Measurements from ENCODE around the gene GRIK1. TPM values are rescaled to one million over a fixed set of nuclear protein-coding genes. Genes with fewer than 3 reads are reported as not detected.

Gene GRIK1
- total RNA-seq, 2 donors from 2014 or later = not detected

DNA sequence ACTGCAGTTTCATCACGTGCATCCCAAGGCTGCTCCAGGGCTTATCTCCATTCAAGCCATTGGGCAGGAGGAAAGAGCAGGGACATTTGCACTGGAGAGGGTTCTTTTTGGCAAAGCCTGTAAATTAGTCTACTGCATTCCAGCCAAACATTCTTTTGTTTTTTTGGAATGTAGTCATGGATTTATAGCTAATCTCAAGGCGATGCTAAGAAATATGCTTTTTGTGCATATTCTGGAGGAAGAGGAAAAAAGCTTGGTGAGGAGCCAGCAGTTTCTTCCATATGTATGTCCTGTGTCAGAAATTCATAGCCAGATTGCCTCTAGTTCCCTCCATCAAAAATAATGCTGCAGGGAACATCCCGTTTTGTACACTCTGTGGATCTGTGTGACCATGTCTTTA, 419.6 kb downstream of the GRIK1 start:
- Mint-ChIP-seq H3K27ac (no peak overlapping the region), H3K36me3 (peaks cover 2% of the 10 kb centered on the region), H3K4me3 (no peak overlapping the region), H3K4me1 (ENCODE audit: low read depth in 2 of 2) (no peaks in the 10 kb centered on the region), H3K9me3 (peaks cover 1% of the 10 kb centered on the region), H3K27me3 (no peaks in the 10 kb centered on the region)
- no peak for DNase-seq (ENCODE audit: low spot score)
- no peak for ATAC-seq

DNA sequence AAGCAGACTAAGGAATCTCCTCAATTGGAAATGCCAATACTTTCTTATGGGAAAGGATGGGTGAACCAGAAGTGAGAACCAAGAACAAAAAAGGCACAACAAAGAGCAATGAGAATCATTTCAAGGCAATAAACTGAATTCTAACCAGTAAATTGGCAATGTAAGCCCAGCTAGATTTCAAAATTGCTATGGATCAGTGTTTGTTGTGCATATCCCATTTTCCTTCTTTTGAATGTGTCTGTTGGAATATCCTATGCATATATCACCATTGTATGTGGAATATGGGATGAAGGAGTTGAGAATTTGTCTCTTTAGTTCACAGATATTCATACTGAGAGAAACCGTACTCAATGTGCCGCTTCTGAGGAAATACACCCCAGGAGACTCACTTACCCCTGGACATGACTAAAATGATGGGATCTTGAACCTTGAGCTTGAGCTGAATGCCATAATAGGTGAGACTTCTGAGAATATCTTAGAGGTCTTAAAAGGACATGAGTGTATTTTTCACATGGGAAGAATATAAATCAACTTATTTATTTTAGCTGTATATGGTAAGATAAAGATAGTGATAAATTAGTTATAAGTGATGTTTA, 425.0 kb downstream of the GRIK1 start:
- DNase-seq (ENCODE audit: low spot score) = no peak
- no peak overlapping the region for H3K27ac Mint-ChIP-seq
- no peak for ATAC-seq
- peaks cover 11% of the 10 kb centered on the region for H3K36me3 Mint-ChIP-seq
- peaks cover 9% of the 10 kb centered on the region for H3K9me3 Mint-ChIP-seq
- H3K4me1 Mint-ChIP-seq (ENCODE audit: low read depth in 2 of 2) = no peaks in the 10 kb centered on the region
- H3K27me3 Mint-ChIP-seq = no peaks in the 10 kb centered on the region
- no peak overlapping the region for H3K4me3 Mint-ChIP-seq

DNA sequence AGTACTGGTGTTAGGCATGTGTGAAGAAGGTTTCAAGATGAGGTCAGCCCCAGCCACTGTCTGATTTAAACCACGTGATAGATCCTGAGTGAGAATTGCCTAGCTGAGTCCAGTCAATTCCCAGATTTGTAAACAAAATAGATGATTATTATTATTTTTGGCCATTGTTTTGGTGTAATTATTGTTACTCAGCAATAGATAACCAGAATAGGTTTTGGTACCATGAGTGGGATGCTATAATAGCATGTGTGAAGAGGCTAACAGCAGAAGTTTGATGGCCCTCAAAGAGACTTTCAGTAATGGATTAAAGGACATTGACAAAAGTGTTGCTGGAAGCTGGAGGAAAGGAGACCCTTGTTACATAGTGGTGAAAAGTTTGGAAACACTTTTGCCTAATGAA, 426.3 kb downstream of the GRIK1 start:
- Mint-ChIP-seq H3K27ac (no peak overlapping the region), H3K27me3 (no peaks in the 10 kb centered on the region), H3K36me3 (peaks cover 11% of the 10 kb centered on the region), H3K4me1 (ENCODE audit: low read depth in 2 of 2) (no peaks in the 10 kb centered on the region), H3K4me3 (no peak overlapping the region), H3K9me3 (peaks cover 9% of the 10 kb centered on the region)
- DNase-seq (ENCODE audit: low spot score) (no peak), ATAC-seq (no peak)

DNA sequence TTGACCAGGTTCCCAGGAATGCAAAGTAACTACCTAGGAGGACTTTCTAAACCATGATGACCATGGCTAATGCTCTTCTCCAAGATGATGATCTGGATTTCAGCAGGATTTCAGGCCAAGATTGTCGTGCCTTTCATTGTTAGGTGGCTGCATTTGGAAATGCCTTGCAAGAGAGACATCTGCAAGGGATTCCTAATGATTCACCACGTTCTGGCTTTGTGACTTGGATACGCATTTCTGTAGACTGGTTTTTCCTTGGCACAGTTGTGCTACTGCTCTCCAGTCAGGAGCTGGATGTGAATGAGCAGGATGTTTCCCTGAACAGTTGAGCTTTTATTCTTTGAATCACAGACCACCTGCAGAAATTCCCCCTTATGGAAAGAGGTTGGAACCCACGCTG, 428.7 kb downstream of the GRIK1 start:
- H3K9me3 Mint-ChIP-seq = peaks cover 9% of the 10 kb centered on the region
- peaks cover 11% of the 10 kb centered on the region for H3K36me3 Mint-ChIP-seq
- H3K27ac Mint-ChIP-seq = no peak overlapping the region
- ATAC-seq = no peak
- no peaks in the 10 kb centered on the region for H3K27me3 Mint-ChIP-seq
- no peaks in the 10 kb centered on the region for H3K4me1 Mint-ChIP-seq (ENCODE audit: low read depth in 2 of 2)
- H3K4me3 Mint-ChIP-seq = no peak overlapping the region
- no peak for DNase-seq (ENCODE audit: low spot score)

DNA sequence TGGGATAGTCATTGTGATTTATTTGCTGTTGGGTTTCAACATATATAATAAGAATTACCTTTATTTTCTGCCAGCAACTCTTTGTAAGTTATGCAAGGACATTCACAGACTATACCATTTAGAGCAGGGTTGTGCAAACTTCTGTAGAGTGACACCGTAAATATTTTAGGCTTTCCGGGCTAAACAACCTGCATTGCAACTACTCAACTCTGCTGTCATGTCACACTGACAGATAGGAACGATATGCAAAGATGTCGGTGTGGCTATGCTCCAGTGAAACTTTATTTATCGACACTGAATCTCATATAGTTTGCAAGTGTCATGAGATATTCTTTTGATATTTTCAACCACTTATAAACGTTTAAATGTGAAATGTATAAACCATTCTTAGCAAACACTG, 430.7 kb downstream of the GRIK1 start:
- no peak for DNase-seq (ENCODE audit: low spot score)
- no peak for ATAC-seq
- H3K4me3 Mint-ChIP-seq = no peak overlapping the region
- H3K4me1 Mint-ChIP-seq (ENCODE audit: low read depth in 2 of 2) = no peaks in the 10 kb centered on the region
- H3K36me3 Mint-ChIP-seq = peaks cover 12% of the 10 kb centered on the region
- H3K27me3 Mint-ChIP-seq = no peaks in the 10 kb centered on the region
- H3K27ac Mint-ChIP-seq = no peak overlapping the region
- H3K9me3 Mint-ChIP-seq = peaks cover 9% of the 10 kb centered on the region

DNA sequence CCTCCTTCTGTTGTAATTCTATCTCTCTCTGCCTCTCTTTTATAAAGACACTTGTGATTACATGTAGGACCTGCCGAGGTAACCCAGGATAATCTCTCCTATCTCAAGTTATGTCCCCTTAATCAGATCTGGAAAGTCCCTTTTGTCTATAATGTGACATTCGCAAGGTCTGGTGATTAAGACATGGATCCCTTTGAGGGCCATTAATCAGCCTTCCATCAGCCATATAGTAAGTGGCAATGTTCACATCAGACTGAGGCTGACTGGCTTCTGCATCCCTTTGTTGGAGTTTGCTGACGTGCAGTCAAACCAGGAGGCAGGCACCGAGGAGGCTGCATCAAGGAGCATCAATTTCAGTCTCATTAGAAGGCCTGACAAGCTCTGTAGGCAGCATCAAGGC, 431.5 kb downstream of the GRIK1 start:
- no peak overlapping the region for H3K27ac Mint-ChIP-seq
- ATAC-seq (no peak), DNase-seq (ENCODE audit: low spot score) (no peak)
- H3K27me3 Mint-ChIP-seq = no peaks in the 10 kb centered on the region
- no peaks in the 10 kb centered on the region for H3K4me1 Mint-ChIP-seq (ENCODE audit: low read depth in 2 of 2)
- peaks cover 3% of the 10 kb centered on the region for H3K9me3 Mint-ChIP-seq
- peaks cover 8% of the 10 kb centered on the region for H3K36me3 Mint-ChIP-seq
- no peak overlapping the region for H3K4me3 Mint-ChIP-seq

DNA sequence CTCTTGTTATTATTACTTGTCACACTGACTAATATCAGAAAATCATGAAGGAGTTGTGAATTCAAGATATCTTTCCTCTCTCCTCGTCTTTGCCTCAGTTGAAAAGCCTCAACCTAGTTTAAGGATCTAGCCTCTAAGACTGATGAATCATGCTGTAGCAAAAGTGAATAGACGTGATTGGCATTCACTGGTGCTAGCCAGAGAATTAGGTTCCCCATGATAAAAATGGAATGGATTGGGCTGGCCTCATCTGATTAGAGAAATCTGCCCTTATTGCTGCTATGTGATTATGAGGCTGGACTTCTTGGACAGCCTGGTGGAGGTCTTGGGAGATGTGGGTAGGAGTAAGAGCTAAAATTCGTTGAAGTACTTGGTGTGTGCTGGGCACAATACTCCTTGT, 432.8 kb downstream of the GRIK1 start:
- no peak overlapping the region for H3K4me3 Mint-ChIP-seq
- H3K36me3 Mint-ChIP-seq = peaks cover 8% of the 10 kb centered on the region
- peak in 1 of 2 donors; percentile 20 for ATAC-seq
- no peaks in the 10 kb centered on the region for H3K27me3 Mint-ChIP-seq
- H3K9me3 Mint-ChIP-seq = no peaks in the 10 kb centered on the region
- H3K4me1 Mint-ChIP-seq (ENCODE audit: low read depth in 2 of 2) = no peaks in the 10 kb centered on the region
- DNase-seq (ENCODE audit: low spot score) = no peak
- H3K27ac Mint-ChIP-seq = no peak overlapping the region

DNA sequence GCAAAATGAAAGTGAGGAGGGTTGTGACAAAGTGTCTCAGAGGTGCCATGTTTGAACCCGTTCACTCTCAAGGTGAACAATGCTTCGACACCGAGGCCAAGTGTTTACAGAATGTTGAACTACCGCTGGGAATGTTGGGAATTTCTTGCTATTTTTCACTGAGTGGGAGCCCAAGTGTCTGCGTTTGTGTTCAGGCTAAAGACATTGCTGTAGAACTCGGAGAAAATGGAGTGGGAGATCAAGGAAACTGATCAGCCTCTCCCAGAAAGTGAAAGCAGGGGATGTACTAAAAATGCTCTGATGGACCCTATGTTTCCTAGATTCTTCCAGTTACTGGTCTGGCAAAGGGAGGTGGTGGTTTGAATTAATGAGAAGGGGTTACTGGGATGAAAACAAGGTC, 433.6 kb downstream of the GRIK1 start:
- DNase-seq (ENCODE audit: low spot score) = no peak
- no peak overlapping the region for H3K27ac Mint-ChIP-seq
- no peaks in the 10 kb centered on the region for H3K27me3 Mint-ChIP-seq
- H3K4me3 Mint-ChIP-seq = no peak overlapping the region
- H3K9me3 Mint-ChIP-seq = no peaks in the 10 kb centered on the region
- H3K4me1 Mint-ChIP-seq (ENCODE audit: low read depth in 2 of 2) = no peaks in the 10 kb centered on the region
- ATAC-seq = no peak
- H3K36me3 Mint-ChIP-seq = peaks cover 8% of the 10 kb centered on the region

DNA sequence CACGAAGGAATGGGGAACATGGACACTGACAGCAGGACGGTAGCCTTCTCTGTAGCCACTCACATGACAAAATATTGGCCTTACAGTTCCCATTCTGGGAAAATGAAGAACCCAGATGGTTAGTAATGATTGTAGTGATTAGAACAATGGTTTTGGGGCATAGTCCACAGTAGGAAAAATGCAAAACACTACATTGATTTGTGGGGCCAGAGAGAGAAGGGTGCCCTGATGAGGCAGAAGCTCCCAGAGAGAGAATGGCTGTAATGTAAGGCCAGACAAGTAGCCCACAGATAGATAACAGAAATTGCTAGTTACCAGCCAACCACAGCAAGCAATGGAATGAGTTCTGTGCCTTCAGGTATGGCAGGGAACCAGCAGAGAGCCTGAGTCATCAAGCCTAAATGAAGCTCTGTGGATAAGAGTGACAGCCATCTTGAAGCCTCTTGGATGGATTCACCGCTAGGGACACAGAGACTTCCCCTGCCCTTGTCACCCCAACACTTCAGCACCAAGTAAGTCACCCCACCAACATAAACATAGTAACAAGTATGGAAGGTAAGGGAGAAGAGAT, 435.0 kb downstream of the GRIK1 start:
- H3K27ac Mint-ChIP-seq = no peak overlapping the region
- ATAC-seq (no peak), DNase-seq (ENCODE audit: low spot score) (no peak)
- no peaks in the 10 kb centered on the region for H3K4me1 Mint-ChIP-seq (ENCODE audit: low read depth in 2 of 2)
- no peaks in the 10 kb centered on the region for H3K9me3 Mint-ChIP-seq
- H3K4me3 Mint-ChIP-seq = no peak overlapping the region
- H3K27me3 Mint-ChIP-seq = no peaks in the 10 kb centered on the region
- peaks cover 8% of the 10 kb centered on the region for H3K36me3 Mint-ChIP-seq

DNA sequence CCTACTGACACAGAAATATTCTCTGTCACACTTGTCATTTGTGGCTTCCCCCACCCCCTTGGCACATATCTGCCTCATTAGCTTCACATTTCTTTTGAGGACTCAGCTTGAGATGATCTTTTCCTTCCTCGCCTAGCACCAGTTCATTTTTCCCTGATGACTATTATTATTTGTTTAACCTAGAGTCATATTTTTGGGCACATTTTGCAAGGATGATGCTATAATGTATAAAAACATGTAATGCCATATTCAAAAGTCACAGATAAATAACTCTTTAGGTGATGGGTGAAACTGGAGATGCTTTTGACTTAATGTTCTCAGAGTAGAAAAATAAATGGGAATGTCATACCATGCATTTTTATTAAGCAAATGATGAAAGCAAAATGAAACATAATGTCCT, 438.3 kb downstream of the GRIK1 start:
- Mint-ChIP-seq H3K9me3 (peaks cover 3% of the 10 kb centered on the region), H3K36me3 (peaks cover 9% of the 10 kb centered on the region), H3K4me3 (no peak overlapping the region), H3K27ac (no peak overlapping the region), H3K27me3 (no peaks in the 10 kb centered on the region), H3K4me1 (ENCODE audit: low read depth in 2 of 2) (no peaks in the 10 kb centered on the region)
- DNase-seq (ENCODE audit: low spot score) (no peak), ATAC-seq (no peak)

DNA sequence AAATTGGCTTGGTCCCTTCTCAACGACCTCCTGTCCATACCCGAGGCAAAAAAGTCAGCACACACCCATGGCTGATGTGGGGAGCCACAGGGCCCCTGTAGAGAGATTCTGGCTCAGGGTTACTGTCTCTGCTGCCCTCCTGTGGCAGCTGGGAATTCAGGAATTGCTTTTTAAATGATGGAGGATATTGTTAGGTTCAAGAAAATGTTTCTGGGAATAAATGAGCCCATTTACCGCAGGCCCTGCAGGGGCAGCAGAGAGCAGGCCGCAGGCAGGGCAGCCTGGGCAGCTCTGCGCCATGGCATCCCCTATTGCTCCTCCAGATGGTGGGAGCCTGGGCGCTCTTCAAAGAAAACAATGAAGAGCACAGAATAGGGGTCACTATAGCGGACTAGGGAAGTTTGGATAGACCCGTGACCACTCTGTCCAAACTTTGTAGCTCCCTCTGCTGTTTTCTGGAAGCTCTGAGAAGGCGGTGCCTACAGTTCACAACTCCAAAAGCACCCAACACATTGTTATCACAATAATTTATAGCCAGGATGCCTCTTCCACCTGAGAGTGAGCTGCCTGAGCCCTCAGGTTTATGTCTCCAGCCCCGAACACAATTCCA, 440.0 kb downstream of the GRIK1 start:
- Mint-ChIP-seq H3K9me3 (peaks cover 3% of the 10 kb centered on the region), H3K4me3 (no peak overlapping the region), H3K27me3 (no peaks in the 10 kb centered on the region), H3K4me1 (ENCODE audit: low read depth in 2 of 2) (no peaks in the 10 kb centered on the region), H3K36me3 (peaks cover 12% of the 10 kb centered on the region), H3K27ac (no peak overlapping the region)
- no peak for DNase-seq (ENCODE audit: low spot score)
- no peak for ATAC-seq

DNA sequence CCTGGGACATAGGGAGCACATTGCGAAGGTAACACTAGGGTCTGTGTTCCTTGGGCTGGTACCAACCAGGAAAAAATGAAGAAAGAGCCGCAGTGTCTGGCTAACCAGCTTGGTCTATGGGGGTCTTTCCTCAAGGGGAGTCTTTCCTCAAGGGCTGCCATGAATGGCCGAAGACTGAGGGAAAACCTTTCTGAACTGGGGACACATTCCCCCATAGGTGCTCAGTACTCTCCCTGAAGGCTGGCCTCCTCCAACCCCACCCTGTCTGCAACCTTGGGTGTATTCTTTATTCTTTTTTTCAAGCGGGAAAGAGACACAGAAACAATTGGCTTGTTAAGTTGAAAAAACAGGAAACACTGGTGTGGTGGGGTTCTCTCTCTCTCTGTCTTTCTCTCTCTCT, 440.6 kb downstream of the GRIK1 start:
- H3K27me3 Mint-ChIP-seq = no peaks in the 10 kb centered on the region
- no peak overlapping the region for H3K4me3 Mint-ChIP-seq
- ATAC-seq (no peak), DNase-seq (ENCODE audit: low spot score) (no peak)
- H3K4me1 Mint-ChIP-seq (ENCODE audit: low read depth in 2 of 2) = no peaks in the 10 kb centered on the region
- peaks cover 10% of the 10 kb centered on the region for H3K36me3 Mint-ChIP-seq
- peaks cover 3% of the 10 kb centered on the region for H3K9me3 Mint-ChIP-seq
- H3K27ac Mint-ChIP-seq = no peak overlapping the region

DNA sequence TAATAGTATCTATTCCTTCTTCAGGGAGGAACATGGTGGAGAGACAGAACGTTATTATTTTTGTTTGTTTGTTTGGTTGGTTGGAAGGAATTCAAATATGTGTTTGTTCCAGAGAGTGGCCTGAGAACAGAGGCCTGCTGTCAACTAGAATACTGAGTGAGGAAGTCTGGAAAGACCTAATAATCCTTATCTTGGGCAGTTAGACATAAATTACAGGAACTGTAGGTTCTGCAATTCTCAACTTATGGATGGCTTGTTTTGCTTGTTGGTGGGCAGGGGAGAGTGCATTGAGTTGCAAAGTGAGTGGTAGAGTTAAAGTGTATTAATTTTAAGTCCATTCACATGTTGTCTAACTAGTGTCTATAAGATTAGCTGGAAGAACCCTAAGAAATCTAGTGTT, 443.5 kb downstream of the GRIK1 start:
- Mint-ChIP-seq H3K27me3 (no peaks in the 10 kb centered on the region), H3K27ac (no peak overlapping the region), H3K36me3 (peaks cover 6% of the 10 kb centered on the region), H3K4me3 (no peak overlapping the region), H3K9me3 (peaks cover 3% of the 10 kb centered on the region), H3K4me1 (ENCODE audit: low read depth in 2 of 2) (no peaks in the 10 kb centered on the region)
- no peak for ATAC-seq
- no peak for DNase-seq (ENCODE audit: low spot score)

DNA sequence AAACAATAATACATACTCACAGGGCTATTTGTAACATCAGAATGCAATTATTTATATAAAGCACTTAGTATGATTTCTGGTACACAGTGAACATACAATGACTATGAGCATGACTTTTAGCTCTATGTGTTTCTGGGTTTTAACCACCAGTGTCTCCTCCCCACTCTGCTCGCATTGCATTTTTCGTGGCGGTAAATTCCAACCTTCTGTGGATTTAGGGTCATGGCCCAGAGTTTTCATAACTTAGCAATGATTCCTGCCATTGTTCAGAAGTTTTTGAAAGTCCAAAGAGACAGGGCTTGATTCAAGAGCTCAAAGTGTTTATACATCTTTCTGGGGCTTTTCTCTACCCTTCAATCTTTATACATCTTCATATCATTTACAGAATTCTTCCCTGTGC, 449.8 kb downstream of the GRIK1 start:
- no peaks in the 10 kb centered on the region for H3K36me3 Mint-ChIP-seq
- ATAC-seq = no peak
- no peak for DNase-seq (ENCODE audit: low spot score)
- no peaks in the 10 kb centered on the region for H3K4me1 Mint-ChIP-seq (ENCODE audit: low read depth in 2 of 2)
- no peaks in the 10 kb centered on the region for H3K27me3 Mint-ChIP-seq
- H3K27ac Mint-ChIP-seq = no peak overlapping the region
- H3K9me3 Mint-ChIP-seq = no peaks in the 10 kb centered on the region
- H3K4me3 Mint-ChIP-seq = no peak overlapping the region

DNA sequence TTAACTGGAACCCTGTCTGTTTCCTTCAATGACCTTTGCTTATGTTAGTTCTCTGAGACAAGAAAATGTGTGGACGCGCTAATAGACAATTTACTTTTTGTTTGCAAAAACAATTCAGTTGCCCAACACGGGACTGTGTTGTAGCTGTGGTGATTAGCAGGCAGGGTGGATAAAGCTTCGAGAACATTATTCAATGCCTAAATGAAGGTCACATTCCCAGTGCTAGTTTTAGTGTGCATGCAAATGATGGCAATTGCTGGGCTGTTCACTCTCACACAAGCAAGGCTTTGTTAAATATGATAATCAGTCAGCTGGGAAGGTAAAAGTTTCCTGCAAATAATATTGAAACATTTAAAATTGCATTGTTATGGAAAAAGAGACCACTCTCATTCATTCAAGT, 452.6 kb downstream of the GRIK1 start:
- no peaks in the 10 kb centered on the region for H3K27me3 Mint-ChIP-seq
- H3K9me3 Mint-ChIP-seq = no peaks in the 10 kb centered on the region
- DNase-seq (ENCODE audit: low spot score) = no peak
- no peaks in the 10 kb centered on the region for H3K36me3 Mint-ChIP-seq
- H3K4me3 Mint-ChIP-seq = no peak overlapping the region
- ATAC-seq = no peak
- H3K4me1 Mint-ChIP-seq (ENCODE audit: low read depth in 2 of 2) = peaks cover 0 to 4% of the 10 kb centered on the region in 2 donors
- H3K27ac Mint-ChIP-seq = no peak overlapping the region
